Measurements from ENCODE around the gene IQCC.

IQCC gene

DNA sequence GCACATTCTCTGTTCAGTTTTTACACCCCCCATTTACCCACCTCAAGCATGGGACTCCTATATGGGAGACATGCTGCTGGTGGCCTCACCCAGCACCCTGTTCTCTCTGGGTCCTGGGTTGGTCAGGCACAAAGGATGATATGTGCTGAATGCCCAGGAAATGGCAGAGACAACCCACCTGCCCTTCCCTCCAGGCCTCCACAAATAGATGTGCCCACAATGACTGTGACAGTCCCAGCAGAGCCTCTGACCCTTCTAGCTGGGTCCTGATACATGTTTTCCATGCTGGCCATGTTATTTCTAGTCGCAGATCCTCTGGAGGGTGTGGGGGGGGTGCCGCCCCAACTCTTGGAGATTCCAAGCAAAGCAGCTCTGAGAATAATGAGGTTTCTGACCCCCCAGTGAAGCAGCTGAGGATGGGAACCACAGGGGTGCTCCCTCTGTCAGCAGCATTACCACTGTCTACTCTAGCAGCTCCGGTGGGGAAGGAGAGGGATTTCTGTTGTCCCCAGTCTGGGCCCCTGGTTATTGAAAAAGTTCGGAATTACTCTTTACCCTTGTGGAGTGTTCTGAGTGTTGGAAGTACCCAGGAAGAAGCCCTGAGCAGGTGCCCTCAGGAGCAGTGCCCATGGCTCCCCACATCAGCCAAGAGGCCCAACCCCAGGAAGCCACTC is 6.3 kb upstream of the IQCC start:
- TF ChIP-seq Cebpa-rat (IDR thresholded peaks at IDR 0.05) = no peak
- peak overlapping the region; percentile 91 to 98 (median 95) for H3K4me2 ChIP-seq
- peaks cover 13 to 59% (median 49%) of the 10 kb centered on the region in 11 experiments; a peak in 21 of 22 replicates for H4K20me1 ChIP-seq
- H3K27ac ChIP-seq = peak overlapping the region in 5 of 11 experiments; percentile 63 to 73 (median 68); a peak in 4 of 22 replicates
- H3K4me1 ChIP-seq = peaks cover 22 to 68% (median 60%) of the 10 kb centered on the region in 10 experiments
- H3K27me3 ChIP-seq = no peaks in the 10 kb centered on the region
- H3K9me3 ChIP-seq (replicated peaks in 1 of 11) = no peaks in the 10 kb centered on the region
- no peak overlapping the region for H3K4me3 ChIP-seq
- H3K36me3 ChIP-seq = peaks cover 41 to 53% (median 45%) of the 10 kb centered on the region in 11 experiments
- H3K9ac ChIP-seq = peak overlapping the region in 5 of 11 experiments; percentile 70 to 79 (median 78); a peak in 5 of 22 replicates

DNA sequence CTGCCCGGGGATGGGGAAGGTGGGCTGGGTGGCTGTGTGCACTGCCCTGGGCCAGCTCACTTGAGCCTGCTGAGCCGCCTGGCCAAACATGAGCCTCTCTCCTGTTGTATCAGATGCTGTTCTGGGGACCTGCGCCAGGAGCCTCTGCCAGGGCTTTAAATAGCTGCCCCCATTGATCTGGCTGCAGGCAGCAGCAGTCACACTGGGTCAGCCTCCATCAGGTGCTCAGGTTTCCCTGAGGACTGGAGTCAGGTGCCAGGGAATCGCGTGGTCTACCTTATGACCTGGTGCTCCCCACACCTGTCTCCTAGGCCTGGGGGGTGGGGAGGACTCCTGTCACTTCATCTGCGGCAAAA is 5.8 kb upstream of the IQCC start:
- Histone ChIP-seq H3K4me3 (peak overlapping the region in 6 of 10 experiments; percentile 61 to 73 (median 70); a peak in 9 of 20 replicates), H3K27me3 (no peaks in the 10 kb centered on the region), H4K20me1 (peaks cover 8 to 54% (median 44%) of the 10 kb centered on the region in 11 experiments; a peak in 21 of 22 replicates), H3K4me1 (peaks cover 22 to 64% (median 58%) of the 10 kb centered on the region in 10 experiments), H3K9me3 (replicated peaks in 1 of 11) (no peaks in the 10 kb centered on the region), H3K36me3 (peaks cover 36 to 51% (median 40%) of the 10 kb centered on the region in 11 experiments), H3K4me2 (peak overlapping the region; percentile 91 to 98 (median 95)), H3K9ac (peak overlapping the region in 9 of 11 experiments; percentile 63 to 79 (median 75); a peak in 12 of 22 replicates), H3K27ac (peak overlapping the region in 6 of 11 experiments; percentile 63 to 73 (median 69); a peak in 9 of 22 replicates)
- TF ChIP-seq Cebpa-rat (IDR thresholded peaks at IDR 0.05) = no peak

DNA sequence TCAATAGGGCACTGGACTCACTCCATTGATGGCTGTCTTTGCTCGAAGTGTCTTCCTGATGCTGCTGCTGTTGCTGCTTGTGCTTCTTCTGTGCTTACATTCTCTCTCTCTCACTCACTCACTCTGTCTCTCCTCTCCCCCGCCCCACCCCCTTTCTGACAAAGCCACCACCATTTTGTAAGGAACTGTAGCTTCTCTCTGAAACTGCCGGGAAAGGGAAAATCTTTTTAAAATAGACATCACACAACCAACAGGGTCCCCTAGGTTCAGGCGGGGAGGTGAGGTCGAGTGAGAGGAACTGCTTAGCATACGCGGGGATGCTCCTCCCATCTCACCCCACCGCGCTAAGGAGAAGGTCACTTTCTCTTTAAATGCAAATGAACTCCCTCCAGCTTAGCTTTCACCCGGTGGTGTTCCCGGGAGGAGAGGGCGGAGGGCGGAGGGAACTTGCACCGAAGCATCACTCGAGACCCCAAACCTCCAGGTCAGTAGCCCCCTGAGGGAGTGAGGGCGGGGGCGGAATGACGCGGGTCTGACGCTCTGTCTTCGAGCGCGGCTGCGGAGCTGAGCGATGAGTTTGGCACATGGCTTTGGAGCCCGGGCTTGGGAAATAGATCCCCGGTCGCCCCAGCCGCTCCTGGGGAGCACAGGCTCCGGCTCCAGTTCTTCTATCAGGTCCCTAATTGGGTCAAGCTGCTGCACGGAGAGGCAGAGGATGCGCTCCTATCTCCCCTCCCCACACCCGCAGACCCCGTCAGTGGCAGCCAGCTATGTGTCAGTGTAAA is 5.1 kb upstream of the IQCC start, which contains the start of gene CCDC28B:
Gene CCDC28B, plus strand, starts transcription at position 370 of the 785 bp plus-strand sequence. CDS start 1,341 bp downstream, outside the sequence.
- Histone ChIP-seq H3K9me3 (replicated peaks in 1 of 11) (no peaks in the 10 kb centered on the region), H3K4me2 (peak within 1 kb of the TSS; percentile 91 to 98 (median 95)), H4K20me1 (peaks cover 1 to 47% (median 36%) of the 10 kb centered on the region in 11 experiments; a peak in 21 of 22 replicates), H3K36me3 (peaks cover 28 to 44% (median 33%) of the 10 kb centered on the region in 11 experiments), H3K9ac (peak within 1 kb of the TSS; percentile 52 to 79 (median 75); a peak in 21 of 22 replicates), H3K27ac (peak within 1 kb of the TSS in 10 of 11 experiments; percentile 53 to 73 (median 67); a peak in 20 of 22 replicates), H3K27me3 (no peaks in the 10 kb centered on the region), H3K4me1 (peaks cover 27 to 63% (median 56%) of the 10 kb centered on the region in 10 experiments), H3K4me3 (peak within 1 kb of the TSS; percentile 54 to 73 (median 70))
- TF ChIP-seq Cebpa-rat (IDR thresholded peaks at IDR 0.05) = no peak

DNA sequence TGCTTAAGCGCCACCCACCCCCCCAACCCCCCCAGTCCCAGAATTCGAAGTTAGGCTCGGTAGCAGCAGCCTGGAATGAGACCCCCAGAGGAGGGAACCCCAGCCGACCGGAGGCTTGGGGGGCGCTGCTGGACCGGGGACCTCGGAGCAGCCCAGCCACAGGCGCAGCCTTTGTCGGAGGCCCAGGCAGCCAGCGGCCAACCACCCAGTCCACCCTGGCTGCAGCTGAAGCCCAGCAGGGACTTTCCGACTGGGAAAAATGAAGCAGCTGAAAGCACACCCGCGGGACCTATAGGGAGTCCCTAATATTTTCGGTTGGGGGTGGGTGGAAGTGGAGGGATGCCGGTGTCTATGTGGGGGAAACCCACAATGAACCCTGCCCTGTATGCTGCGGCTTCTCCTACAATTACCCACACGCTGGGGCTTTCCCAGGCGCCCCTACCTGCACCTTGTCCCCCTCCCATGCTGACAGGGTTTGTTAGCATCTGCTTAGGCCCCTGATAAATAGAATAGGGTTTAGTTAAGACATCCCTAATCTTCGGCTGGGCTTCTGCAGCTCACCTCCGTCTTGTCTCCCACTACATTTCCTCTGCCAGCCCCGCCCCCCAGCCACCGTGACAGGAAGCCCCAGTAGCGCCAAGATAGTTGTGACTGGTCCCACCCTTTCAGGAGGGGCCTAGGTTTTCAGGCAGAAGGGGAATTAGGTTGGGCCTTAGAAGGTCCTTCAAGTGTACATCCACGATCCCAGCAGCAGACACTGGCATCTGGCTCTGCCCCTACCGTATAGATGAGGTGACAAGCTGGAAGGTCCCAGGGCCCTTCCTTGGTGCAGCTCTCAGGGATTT is 4.2 kb upstream of the IQCC start:
- H3K27ac ChIP-seq = peak overlapping the region in 9 of 11 experiments; percentile 58 to 73 (median 68); a peak in 18 of 22 replicates
- no peaks in the 10 kb centered on the region for H3K9me3 ChIP-seq (replicated peaks in 1 of 11)
- H3K27me3 ChIP-seq = no peaks in the 10 kb centered on the region
- peak overlapping the region; percentile 20 to 79 (median 75); a peak in 19 of 22 replicates for H3K9ac ChIP-seq
- H3K4me2 ChIP-seq = peak overlapping the region; percentile 91 to 98 (median 95)
- H3K4me3 ChIP-seq = peak overlapping the region; percentile 54 to 73 (median 70)
- H3K4me1 ChIP-seq = peaks cover 33 to 62% (median 54%) of the 10 kb centered on the region in 10 experiments
- H4K20me1 ChIP-seq = peaks cover 0 to 39% (median 28%) of the 10 kb centered on the region in 11 experiments; a peak in 20 of 22 replicates
- H3K36me3 ChIP-seq = peaks cover 20 to 36% (median 25%) of the 10 kb centered on the region in 11 experiments
- no peak for TF ChIP-seq Cebpa-rat (IDR thresholded peaks at IDR 0.05)

DNA sequence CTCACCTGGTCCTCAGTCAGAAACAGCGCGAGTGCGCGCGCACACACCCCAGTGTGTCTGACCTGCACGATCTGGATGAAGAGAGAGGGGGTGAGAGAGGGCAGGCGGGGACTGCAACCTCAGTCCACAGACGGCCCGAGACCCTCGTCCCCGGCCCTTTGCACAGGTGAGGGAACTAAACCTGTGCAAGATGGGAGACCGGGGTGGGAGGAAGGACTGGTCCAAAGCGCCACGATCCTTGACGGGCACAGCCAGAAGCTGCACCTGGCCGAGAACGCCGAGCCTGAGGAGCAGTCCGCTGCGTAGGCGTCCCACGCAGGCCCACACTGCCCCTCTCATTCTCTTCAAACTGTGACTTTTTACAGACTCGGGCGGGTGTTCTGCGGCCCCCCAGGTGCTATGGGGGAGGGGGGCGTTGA is 519 bp upstream of the IQCC start:
- Histone ChIP-seq H3K4me1 (peaks cover 45 to 73% (median 60%) of the 10 kb centered on the region in 10 experiments), H4K20me1 (peaks cover 0 to 2% (median 0%) of the 10 kb centered on the region in 11 experiments; a peak in 6 of 22 replicates), H3K4me2 (peak overlapping the region; percentile 90 to 100 (median 99)), H3K27me3 (no peaks in the 10 kb centered on the region), H3K36me3 (peaks cover 0 to 21% (median 7%) of the 10 kb centered on the region in 11 experiments; a peak in 7 of 22 replicates), H3K27ac (peak overlapping the region in 10 of 11 experiments; percentile 64 to 81 (median 75); a peak in 9 of 22 replicates), H3K9me3 (replicated peaks in 1 of 11) (no peaks in the 10 kb centered on the region), H3K9ac (peak overlapping the region; percentile 79 to 92 (median 85); a peak in 21 of 22 replicates), H3K4me3 (peak overlapping the region; percentile 66 to 88 (median 78))
- TF ChIP-seq Cebpa-rat (IDR thresholded peaks at IDR 0.05) = no peak

DNA sequence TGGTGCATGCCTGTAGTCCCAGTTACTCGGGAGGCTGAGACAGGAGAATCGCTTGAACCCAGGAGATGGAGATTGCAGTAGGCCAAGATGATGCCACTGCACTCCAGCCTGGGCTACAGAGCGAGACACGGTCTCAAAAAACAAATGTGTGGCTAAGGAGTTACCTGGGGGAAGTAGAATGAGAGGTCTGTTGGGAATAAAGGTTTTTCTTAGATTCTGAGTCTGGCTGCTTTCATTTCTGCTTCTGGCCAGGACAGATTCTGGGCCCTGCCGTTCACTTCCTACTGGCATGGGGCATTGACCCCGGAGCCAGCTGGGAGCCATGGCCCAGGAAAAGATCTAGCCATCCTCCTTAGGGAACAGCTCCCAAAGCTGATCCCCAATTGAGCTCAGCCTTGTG is 3.0 kb downstream of the IQCC start:
- peaks cover 26 to 43% (median 33%) of the 10 kb centered on the region in 10 experiments for H3K4me1 ChIP-seq
- no peak overlapping the region for H3K4me3 ChIP-seq
- no peak for TF ChIP-seq Cebpa-rat (IDR thresholded peaks at IDR 0.05)
- peak overlapping the region in 2 of 11 experiments; percentile 1 to 28; a peak in 2 of 22 replicates for H3K27ac ChIP-seq
- H3K36me3 ChIP-seq = peaks cover 0 to 23% (median 7%) of the 10 kb centered on the region in 11 experiments; a peak in 8 of 22 replicates
- H3K9ac ChIP-seq = no peak overlapping the region
- H4K20me1 ChIP-seq = no peaks in the 10 kb centered on the region; a peak in 1 of 22 replicates
- no peaks in the 10 kb centered on the region for H3K9me3 ChIP-seq (replicated peaks in 1 of 11)
- no peaks in the 10 kb centered on the region for H3K27me3 ChIP-seq
- H3K4me2 ChIP-seq = peak overlapping the region in 10 of 11 experiments; percentile 14 to 54 (median 30); a peak in 15 of 22 replicates

DNA sequence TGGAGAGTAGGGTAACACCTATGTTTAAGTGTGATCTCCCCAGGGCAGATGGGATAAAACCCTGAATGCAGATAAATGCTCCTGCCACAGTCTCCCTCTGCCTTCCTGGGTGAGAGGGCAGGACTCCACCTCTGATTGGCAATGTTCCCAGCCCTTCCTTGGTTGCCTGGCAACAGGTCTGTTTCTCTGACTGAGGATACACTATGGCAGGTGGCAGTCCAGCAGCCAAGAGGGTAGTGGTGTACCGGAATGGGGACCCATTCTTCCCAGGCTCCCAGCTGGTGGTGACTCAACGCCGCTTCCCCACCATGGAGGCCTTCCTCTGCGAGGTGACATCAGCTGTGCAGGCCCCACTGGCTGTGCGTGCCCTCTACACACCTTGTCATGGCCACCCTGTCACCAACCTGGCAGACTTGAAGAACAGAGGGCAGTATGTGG is 3.4 kb downstream of the IQCC start, which contains the start of gene DCDC2B:
Gene DCDC2B, plus strand, starts transcription at position 199 of the 438 bp plus-strand sequence. Its CDS starts 5 bp downstream, at position 204.
- no peak within 1 kb of the TSS for H3K9ac ChIP-seq
- no peaks in the 10 kb centered on the region for H3K27me3 ChIP-seq
- peaks cover 0 to 22% (median 7%) of the 10 kb centered on the region in 11 experiments; a peak in 10 of 22 replicates for H3K36me3 ChIP-seq
- H3K4me3 ChIP-seq = no peak within 1 kb of the TSS
- peaks cover 26 to 42% (median 33%) of the 10 kb centered on the region in 10 experiments for H3K4me1 ChIP-seq
- TF ChIP-seq Cebpa-rat (IDR thresholded peaks at IDR 0.05) = no peak
- no peaks in the 10 kb centered on the region for H3K9me3 ChIP-seq (replicated peaks in 1 of 11)
- peak within 1 kb of the TSS in 2 of 11 experiments; percentile 1 to 28; a peak in 2 of 22 replicates for H3K27ac ChIP-seq
- H3K4me2 ChIP-seq = peak within 1 kb of the TSS in 10 of 11 experiments; percentile 14 to 54 (median 30); a peak in 15 of 22 replicates
- H4K20me1 ChIP-seq = no peaks in the 10 kb centered on the region; a peak in 1 of 22 replicates

Data from BLaER1 treated with 17β-estradiol and CSF1 and Interleukin-3, amounts not matched to agents 10 nM and 100 nM (cell line).